ENCODE data around the gene BRAT1. TPM values are rescaled to one million over a fixed set of nuclear protein-coding genes. Genes with fewer than 3 reads are reported as not detected.
"Not testable (repeated sequence)": the region's sequence is repeated elsewhere in the genome, so short reads cannot be mapped to it uniquely, and the experiment has no call there.

BRAT1 gene
- total RNA-seq, 2 experiments from 2014 or later = 40.0 to 43.9 TPM

DNA sequence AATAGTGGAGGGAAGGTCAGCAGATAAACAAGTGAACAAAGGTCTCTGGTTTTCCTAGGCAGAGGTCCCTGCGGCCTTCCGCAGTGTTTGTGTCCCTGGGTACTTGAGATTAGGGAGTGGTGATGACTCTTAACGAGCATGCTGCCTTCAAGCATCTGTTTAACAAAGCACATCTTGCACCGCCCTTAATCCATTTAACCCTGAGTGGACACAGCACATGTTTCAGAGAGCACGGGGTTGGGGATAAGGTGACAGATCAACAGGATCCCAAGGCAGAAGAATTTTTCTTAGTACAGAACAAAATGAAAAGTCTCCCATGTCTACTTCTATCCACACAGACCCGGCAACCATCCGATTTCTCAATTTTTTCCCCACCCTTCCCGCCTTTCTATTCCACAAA is 21.8 kb downstream of the BRAT1 start:
- H3K27ac Mint-ChIP-seq, H3K27me3 Mint-ChIP-seq, POLR2A ChIA-PET, DNase-seq, CTCF ChIA-PET, H3K4me3 Mint-ChIP-seq, H3K9me3 Mint-ChIP-seq: not testable (repeated sequence)
- peaks cover 11% of the 10 kb centered on the region for H3K36me3 Mint-ChIP-seq (ENCODE audit: low read depth)
- peaks cover 31% of the 10 kb centered on the region for H3K4me1 Mint-ChIP-seq

DNA sequence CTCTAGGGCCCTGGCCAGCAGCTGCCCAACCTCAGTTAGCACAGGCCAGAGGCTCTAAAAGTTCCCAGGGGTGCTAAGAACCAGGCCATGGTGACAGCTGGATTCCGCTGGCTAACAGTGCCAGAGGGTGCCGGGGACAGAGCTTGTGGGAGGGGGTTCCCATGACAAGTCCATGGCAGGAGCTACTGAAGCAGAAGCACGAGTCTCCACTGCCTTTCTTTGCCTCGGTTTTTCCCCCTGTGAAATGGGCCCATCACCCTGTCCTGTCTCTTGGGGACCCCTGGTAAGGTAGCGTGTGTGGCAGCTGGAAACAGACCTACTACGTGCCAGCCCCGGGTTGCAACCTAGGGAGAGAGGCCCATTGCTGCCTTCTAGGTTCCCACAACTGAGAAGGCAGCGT is 22.5 kb downstream of the BRAT1 start:
- DNase-seq, H3K27me3 Mint-ChIP-seq, H3K27ac Mint-ChIP-seq, H3K9me3 Mint-ChIP-seq, H3K4me3 Mint-ChIP-seq, POLR2A ChIA-PET, CTCF ChIA-PET: not testable (repeated sequence)
- peaks cover 17% of the 10 kb centered on the region for H3K36me3 Mint-ChIP-seq (ENCODE audit: low read depth)
- H3K4me1 Mint-ChIP-seq = peaks cover 39% of the 10 kb centered on the region

DNA sequence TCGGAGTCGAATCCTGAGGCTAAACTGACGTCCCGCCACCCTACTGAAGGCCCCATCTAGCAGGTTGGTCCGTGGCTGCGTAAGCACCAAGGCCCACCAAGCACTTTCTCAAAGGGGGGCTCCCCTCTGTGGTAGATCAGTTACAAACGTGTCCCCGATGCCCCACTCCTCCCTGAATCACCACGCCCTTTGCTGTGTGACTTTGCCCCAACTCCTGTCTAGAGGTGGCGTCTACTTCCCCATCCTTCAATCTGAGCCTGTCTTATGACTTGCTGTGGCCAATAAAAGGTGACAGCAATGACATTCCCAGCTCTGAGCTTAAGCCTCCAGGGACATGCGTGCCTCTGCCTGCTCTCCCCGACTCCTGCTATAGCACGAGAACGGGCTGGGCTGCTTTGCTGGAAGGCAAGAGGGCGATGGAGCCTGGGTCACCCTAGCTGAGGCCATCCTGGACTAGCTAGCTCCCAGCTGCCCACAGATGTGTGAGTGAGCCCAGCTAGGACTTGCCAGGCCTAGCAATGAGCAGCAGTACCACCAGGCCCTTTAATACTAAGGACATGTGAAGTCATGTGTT is 23.0 kb downstream of the BRAT1 start:
- CTCF ChIA-PET, H3K27me3 Mint-ChIP-seq, DNase-seq, H3K9me3 Mint-ChIP-seq, POLR2A ChIA-PET, H3K4me3 Mint-ChIP-seq: not testable (repeated sequence)
- Mint-ChIP-seq H3K36me3 (ENCODE audit: low read depth) (peaks cover 21% of the 10 kb centered on the region), H3K27ac (peak overlapping the region; percentile 57), H3K4me1 (peaks cover 44% of the 10 kb centered on the region)

GRCh38 chr7:2531796-2532110 is 23.6 kb downstream of the BRAT1 start:
- H3K27ac Mint-ChIP-seq, CTCF ChIA-PET: not testable (repeated sequence)

GRCh38 chr7:2530994-2531795 is 24.1 kb downstream of the BRAT1 start:
- DNase-seq, H3K27me3 Mint-ChIP-seq, H3K9me3 Mint-ChIP-seq, CTCF ChIA-PET, POLR2A ChIA-PET: not testable (repeated sequence)
- peaks cover 53% of the 10 kb centered on the region for H3K4me1 Mint-ChIP-seq
- peaks cover 28% of the 10 kb centered on the region for H3K36me3 Mint-ChIP-seq (ENCODE audit: low read depth)
- H3K27ac Mint-ChIP-seq = peak overlapping the region; percentile 88
- H3K4me3 Mint-ChIP-seq = peak overlapping the region; percentile 73

More at GRCh38 chr7:2531796-2532110, 23.6 kb downstream of the BRAT1 start:
- H3K36me3 Mint-ChIP-seq (ENCODE audit: low read depth) = peaks cover 25% of the 10 kb centered on the region
- DNase-seq, H3K27me3 Mint-ChIP-seq, H3K4me3 Mint-ChIP-seq, POLR2A ChIA-PET, H3K9me3 Mint-ChIP-seq: not testable (repeated sequence)
- H3K4me1 Mint-ChIP-seq = peaks cover 49% of the 10 kb centered on the region

DNA sequence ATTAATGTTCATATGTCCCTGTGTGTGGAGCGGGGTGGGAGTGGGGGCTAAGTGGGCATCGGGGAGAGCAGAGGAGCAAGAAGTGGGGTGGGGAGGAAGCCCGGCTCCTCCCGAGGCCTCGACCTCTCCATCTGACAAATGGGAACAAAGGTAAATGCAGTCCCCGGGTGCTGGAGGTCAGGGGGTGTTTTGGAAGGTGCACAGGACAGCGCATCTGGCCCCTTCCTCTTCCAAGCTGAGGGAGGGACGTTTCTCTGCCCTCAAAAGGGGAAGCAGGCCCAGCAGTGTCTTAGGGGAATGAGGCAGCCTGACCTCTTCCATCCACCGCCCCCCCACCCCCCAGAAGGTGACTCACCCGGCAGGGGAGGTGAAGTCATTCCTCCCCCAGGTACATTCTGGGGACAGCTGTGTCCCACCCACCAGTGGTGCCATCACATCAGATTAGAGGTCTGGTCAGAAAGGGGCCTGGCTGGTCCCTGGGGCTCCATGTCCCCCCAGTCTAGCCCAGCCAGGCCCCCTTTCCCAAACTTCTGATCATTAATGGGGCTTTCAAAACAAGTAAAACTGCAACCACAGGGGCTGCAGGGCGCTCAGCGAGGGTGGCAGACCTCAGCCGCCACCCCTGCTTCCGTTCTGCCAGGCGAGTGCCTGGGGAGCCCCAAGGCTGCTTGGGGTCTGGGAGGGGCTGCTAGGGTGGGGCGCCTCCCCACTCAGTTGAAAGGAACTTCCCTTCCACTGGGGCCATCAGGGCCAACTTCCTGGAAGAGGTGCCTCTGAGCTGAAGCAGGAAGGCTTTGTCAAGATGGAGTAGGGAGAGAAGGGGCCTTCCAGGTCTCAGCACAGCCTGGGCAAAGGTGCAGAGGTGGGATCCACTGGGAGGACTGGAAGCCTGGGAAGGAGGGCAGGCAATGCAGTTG is 25.0 kb downstream of the BRAT1 start:
- H3K27ac Mint-ChIP-seq = peak overlapping the region; percentile 88

GRCh38 chr7:2529161-2530070 is 25.9 kb downstream of the BRAT1 start:
- POLR2A ChIA-PET = interaction anchor here (0.6 kb wide), 1 partner anchor 66 kb away, joined by 3 read pairs; no protein-coding TSS in a partner anchor
- CTCF ChIA-PET = no interaction called here
- H3K4me1 Mint-ChIP-seq = peaks cover 60% of the 10 kb centered on the region
- H3K4me3 Mint-ChIP-seq = peak overlapping the region; percentile 73
- H3K36me3 Mint-ChIP-seq (ENCODE audit: low read depth) = peaks cover 34% of the 10 kb centered on the region
- peak overlapping the region; percentile 88 for H3K27ac Mint-ChIP-seq
- no peaks in the 10 kb centered on the region for H3K9me3 Mint-ChIP-seq
- DNase-seq = peak; percentile 55
- H3K27me3 Mint-ChIP-seq = no peaks in the 10 kb centered on the region

More for the DNA sequence above, 25.0 kb downstream of the BRAT1 start:
- ChIA-PET POLR2A (interaction anchor here (0.6 kb wide), 2 partner anchors 46 to 67 kb away, joined by 3 to 8 read pairs; no protein-coding TSS in a partner anchor), CTCF (interaction anchor here (0.6 kb wide), 1 partner anchor 174 kb away, joined by 6 read pairs; no protein-coding TSS in a partner anchor)
- peaks cover 60% of the 10 kb centered on the region for H3K4me1 Mint-ChIP-seq
- no peaks in the 10 kb centered on the region for H3K9me3 Mint-ChIP-seq
- peaks cover 34% of the 10 kb centered on the region for H3K36me3 Mint-ChIP-seq (ENCODE audit: low read depth)
- peak overlapping the region; percentile 73 for H3K4me3 Mint-ChIP-seq
- H3K27me3 Mint-ChIP-seq = no peaks in the 10 kb centered on the region
- peak; percentile 83 for DNase-seq

DNA sequence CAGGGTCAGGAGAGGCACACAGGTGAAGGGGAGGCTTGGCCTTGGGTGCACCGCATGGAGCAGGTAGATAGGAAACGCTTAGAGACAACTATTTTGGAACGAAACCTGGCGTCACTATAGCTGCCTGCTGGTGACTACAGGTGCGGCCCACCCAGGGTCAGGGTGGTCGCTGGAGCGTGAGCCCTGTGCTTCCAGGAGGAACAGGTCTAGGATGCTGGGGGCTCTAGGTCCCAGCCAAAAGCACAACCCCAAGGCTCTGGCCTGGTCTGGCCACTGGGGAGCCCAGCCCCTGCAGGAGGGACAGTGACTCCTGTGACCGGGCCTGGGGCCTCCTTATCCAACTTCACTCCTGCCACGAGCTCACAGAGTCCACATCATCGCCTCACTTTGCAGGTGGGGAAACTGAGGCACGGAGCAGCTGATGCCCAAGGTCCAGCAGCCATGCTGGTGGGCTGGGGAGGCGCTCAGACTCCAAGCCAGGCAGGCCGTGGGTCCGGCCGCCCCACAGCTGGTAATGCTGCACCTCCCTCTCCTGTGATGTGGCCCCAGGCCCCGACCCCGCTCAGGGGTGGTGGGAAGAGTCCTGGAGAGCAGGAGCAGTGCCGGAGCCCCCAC is 26.7 kb downstream of the BRAT1 start:
- H3K9me3 Mint-ChIP-seq = no peaks in the 10 kb centered on the region
- H3K27me3 Mint-ChIP-seq = no peaks in the 10 kb centered on the region
- peak overlapping the region; percentile 88 for H3K27ac Mint-ChIP-seq
- ChIA-PET CTCF (interaction anchor here (0.5 to 0.9 kb wide), 2 partner anchors 17 to 564 kb away, joined by 3 to 4 read pairs; no protein-coding TSS in a partner anchor), POLR2A (no interaction called here)
- H3K4me3 Mint-ChIP-seq = peak overlapping the region; percentile 51
- H3K36me3 Mint-ChIP-seq (ENCODE audit: low read depth) = peaks cover 34% of the 10 kb centered on the region
- no peak for DNase-seq
- peaks cover 60% of the 10 kb centered on the region for H3K4me1 Mint-ChIP-seq

- no peaks in the 10 kb centered on the region for H3K9me3 Mint-ChIP-seq
- peaks cover 39% of the 10 kb centered on the region for H3K36me3 Mint-ChIP-seq (ENCODE audit: low read depth)
- H3K27me3 Mint-ChIP-seq = no peaks in the 10 kb centered on the region
- ChIA-PET POLR2A (no interaction called here), CTCF (interaction anchor here (0.5 to 1.0 kb wide), 5 partner anchors 10 to 565 kb away, joined by 3 to 4 read pairs (median 3); no protein-coding TSS in a partner anchor)
- H3K27ac Mint-ChIP-seq = peak overlapping the region; percentile 82
- H3K4me1 Mint-ChIP-seq = peaks cover 64% of the 10 kb centered on the region
- peak overlapping the region; percentile 51 for H3K4me3 Mint-ChIP-seq
- DNase-seq = peak; percentile 62
Observed at GRCh38 chr7:2527505-2528467, 27.5 kb downstream of the BRAT1 start.

DNA sequence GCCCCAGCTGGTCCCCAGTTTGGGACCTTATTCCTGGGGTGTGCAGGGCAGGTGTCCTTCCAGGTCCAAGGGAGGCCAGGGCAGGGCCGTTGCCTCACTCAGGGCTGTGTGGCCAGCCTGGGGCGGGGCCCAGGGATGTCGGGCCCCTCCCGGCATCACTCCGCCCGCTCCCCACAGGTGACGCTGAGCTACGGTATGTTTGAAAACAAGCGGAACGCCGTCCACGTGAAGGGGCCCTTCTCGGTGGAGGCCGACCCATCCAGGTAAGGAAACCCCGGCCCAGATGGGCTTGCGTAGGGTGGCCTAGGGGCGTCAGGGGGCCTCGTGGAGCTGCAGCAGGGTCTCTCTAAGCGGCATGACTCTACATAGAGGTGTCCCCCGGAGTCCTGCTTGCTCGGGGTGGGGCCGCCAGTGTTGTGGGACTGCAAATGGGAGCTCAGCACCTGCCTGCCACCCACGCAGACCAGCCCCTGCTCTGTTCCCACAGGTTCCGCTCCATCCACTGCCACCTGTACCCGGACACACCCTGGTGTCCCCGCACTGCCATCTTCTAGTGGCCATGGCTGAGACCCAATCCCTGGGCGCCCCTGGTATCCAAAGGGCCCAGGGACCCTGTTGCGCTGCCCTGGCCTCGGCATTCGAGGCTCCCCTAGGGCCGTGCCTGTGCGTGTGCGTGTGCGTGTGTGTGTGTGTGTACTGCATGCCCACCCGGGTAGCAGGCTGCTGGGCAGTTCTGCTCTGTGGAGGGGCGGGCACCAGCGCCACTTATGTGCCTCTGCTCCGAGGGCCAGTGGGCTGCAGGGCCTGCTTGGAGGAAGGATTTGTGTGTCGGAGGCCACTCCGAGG is 28.4 kb downstream of the BRAT1 start:
- no peak for DNase-seq
- Mint-ChIP-seq H3K27me3 (no peaks in the 10 kb centered on the region), H3K36me3 (ENCODE audit: low read depth) (peaks cover 45% of the 10 kb centered on the region), H3K4me1 (peaks cover 65% of the 10 kb centered on the region), H3K9me3 (no peaks in the 10 kb centered on the region), H3K4me3 (no peak overlapping the region), H3K27ac (no peak overlapping the region)
- ChIA-PET CTCF (interaction anchor here (0.7 to 1.0 kb wide), 3 partner anchors 9 to 29 kb away, joined by 3 read pairs; no protein-coding TSS in a partner anchor), POLR2A (interaction anchor here (0.6 kb wide), 1 partner anchor 1555 kb away, joined by 3 read pairs; no protein-coding TSS in a partner anchor)

All from activated CD4-positive, alpha-beta T cell treated with anti-CD3 and anti-CD28 coated beads, Interleukin-2, amount 10 ng/mL, durations not matched to agents 7 days and 5 days (primary cell).